Lower leg skin (tissue), 4 donors: ENCODE data around the gene SPRED3. TPM values are rescaled to one million over a fixed set of nuclear protein-coding genes. Genes with fewer than 3 reads are reported as not detected.

ENCODE experiments used
- DNase-seq, 2 donors: peaks; one replicate each; pipeline ENCODE4 v3.0.0-alpha.2; 2019; ENCODE audit warnings: low spot score in 2 of 2
- H3K4me3 ChIP-seq: fragments of 200-600 bp; sonication (generic); 2 replicates; pipeline ENCODE4 v1.5.1; 2017; ENCODE audit warnings: mild to moderate bottlenecking, low read depth; ENCODE audit not compliant: poor library complexity, severe bottlenecking
- POLR2A ChIP-seq, 2 donors: fragments of 450-650 bp; IDR thresholded peaks; one replicate each; pipeline ENCODE4 v1.6.1; 2016 to 2017; ENCODE audit warnings: antibody characterized with exemption in 2 of 2, mild to moderate bottlenecking in 1 of 2, moderate library complexity in 1 of 2
- WGBS, 2 donors: methylation state at CpG; one replicate each; pipeline ENCODE4 v1.1.5; 2018; 5-methylcytosine and 5-hydroxymethylcytosine counted together
- intact Hi-C: fragments of 100-400 bp; cut with DNase I; formaldehyde crosslinking; loops from one replicate; pipeline ENCODE4 v1.15.0; 2023; ENCODE audit warnings: low total_unique reads
- total RNA-seq, 4 donors: library from RNA; depleted of rRNA; stranded (reverse); fragments of >200 nt; gene quantifications; one replicate each; pipeline ENCODE4 v1.1.0, GENCODE V29; 2016
- TF ChIP-seq, protein P1 (sequence below), 3 donors: fragments of 450-650 bp; IDR thresholded peaks; one replicate each; pipeline ENCODE4 v1.5.1; 2016; ENCODE audit warnings: antibody characterized with exemption in 3 of 3, mild to moderate bottlenecking in 3 of 3, moderate library complexity in 2 of 3

Gene SPRED3
- total RNA-seq, 4 donors from 2014 or later = 0.34 to 1.9 (median 1.1) TPM

- no peak for DNase-seq
- H3K4me3 ChIP-seq = no peak overlapping the region
- WGBS, 2 donors = 76 to 77% methylated on average over 5 of the region's 5 CpGs
- no peak for TF ChIP-seq POLR2A (IDR thresholded peaks at IDR 0.05)
- TF ChIP-seq, protein P1, sequence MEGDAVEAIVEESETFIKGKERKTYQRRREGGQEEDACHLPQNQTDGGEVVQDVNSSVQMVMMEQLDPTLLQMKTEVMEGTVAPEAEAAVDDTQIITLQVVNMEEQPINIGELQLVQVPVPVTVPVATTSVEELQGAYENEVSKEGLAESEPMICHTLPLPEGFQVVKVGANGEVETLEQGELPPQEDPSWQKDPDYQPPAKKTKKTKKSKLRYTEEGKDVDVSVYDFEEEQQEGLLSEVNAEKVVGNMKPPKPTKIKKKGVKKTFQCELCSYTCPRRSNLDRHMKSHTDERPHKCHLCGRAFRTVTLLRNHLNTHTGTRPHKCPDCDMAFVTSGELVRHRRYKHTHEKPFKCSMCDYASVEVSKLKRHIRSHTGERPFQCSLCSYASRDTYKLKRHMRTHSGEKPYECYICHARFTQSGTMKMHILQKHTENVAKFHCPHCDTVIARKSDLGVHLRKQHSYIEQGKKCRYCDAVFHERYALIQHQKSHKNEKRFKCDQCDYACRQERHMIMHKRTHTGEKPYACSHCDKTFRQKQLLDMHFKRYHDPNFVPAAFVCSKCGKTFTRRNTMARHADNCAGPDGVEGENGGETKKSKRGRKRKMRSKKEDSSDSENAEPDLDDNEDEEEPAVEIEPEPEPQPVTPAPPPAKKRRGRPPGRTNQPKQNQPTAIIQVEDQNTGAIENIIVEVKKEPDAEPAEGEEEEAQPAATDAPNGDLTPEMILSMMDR (IDR thresholded peaks at IDR 0.05) = no peak
- intact Hi-C loops = loop anchor here (10.0 kb wide), 1 partner anchor 234 kb away; no protein-coding TSS in a partner anchor
Measured at GRCh38 chr19:38400361-38400760, 11.9 kb downstream of the SPRED3 start.

DNA sequence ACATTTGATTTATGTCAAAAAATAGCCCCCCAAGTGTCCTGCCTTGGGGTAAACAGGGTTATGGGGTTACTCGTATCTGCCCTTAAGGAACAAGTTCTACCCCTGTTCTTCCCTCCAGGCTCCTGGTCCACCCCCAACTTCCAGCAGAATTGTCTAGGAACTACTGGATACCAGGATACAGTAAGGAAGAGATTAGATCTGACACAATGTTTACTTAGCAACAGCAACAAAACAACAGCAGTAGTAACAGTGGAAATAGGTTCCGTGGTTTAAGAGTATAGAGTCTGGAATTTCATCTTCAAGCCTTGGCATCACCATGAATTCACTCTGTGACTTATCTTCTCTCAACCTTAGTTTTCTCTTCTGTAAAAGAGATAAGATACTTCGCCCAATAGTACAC is 12.7 kb downstream of the SPRED3 start:
- WGBS, 2 donors = 43 to 54% methylated on average over 3 of the region's 3 CpGs
- intact Hi-C loops = loop anchor here (10.0 kb wide), 1 partner anchor 234 kb away; no protein-coding TSS in a partner anchor
- no peak overlapping the region for H3K4me3 ChIP-seq
- TF ChIP-seq POLR2A (IDR thresholded peaks at IDR 0.05) = no peak
- TF ChIP-seq, protein P1 (IDR thresholded peaks at IDR 0.05) = no peak
- no peak for DNase-seq

DNA sequence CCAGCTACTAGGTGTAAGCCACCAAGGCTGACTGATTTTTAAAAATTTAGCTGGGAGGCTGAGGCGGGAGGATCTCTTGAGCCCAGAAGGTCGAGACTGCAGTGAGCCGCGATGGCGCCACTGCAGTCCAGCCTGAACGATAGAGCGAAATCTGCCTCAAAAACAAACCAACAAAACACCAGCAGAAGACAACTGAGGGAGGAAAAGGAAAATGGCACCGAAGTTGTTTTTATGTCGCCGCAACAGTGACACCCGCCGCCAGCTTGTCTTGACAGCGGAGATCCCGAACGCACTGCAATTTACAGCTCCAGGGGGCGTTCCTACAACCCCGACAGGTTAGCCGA is 14.1 kb downstream of the SPRED3 start:
- no peak for DNase-seq
- 2% methylated on average over 16 to 18 of the region's 18 CpGs for WGBS, 2 donors
- H3K4me3 ChIP-seq = no peak overlapping the region
- intact Hi-C loops = loop anchor here (10.0 kb wide), 1 partner anchor 232 kb away; no protein-coding TSS in a partner anchor
- TF ChIP-seq POLR2A (IDR thresholded peaks at IDR 0.05) = no peak

DNA sequence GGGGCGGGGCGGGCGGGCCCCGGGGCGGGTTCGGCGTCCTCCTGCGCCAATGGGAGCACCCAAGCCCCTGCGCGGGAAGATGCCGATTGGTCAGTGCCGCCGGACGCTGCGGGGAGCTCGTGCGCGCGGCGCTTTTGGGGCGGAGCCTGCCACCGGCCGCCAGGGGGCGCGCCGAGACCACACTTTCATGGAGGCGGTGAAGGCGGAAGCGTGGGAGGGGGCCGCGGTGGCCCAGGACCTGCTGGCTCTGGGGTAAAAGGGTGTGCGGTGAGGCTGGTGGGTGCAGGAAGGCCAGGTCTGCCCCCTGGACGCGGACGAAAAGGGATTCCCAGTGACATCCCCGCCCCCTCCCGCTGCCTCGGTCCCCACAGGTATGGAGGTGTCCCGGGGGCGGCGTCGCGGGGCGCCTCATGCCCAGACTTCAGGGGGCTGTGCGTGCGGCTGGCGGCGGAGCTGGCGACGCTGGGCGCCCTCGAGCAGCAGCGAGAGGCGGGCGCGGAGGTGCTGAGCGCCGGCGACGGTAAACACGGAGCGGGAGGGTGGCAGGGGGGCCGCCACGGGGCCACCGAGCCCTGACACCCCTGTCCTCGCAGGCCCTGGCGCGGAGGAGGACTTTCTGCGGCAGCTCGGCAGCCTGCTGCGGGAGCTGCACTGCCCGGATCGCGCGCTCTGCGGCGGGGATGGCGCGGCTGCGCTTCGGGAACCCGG is 14.6 kb downstream of the SPRED3 start, which contains the start of gene FAM98C:
FAM98C (plus strand) TSS at position 127 of the 708 bp plus-strand sequence; CDS start at position 188, 61 bp downstream.
- WGBS, 2 donors = 0 to 1% methylated on average over 6 to 36 of the region's 82 CpGs
- intact Hi-C loops = loop anchor here (10.0 kb wide), 1 partner anchor 232 kb away; no protein-coding TSS in a partner anchor
- TF ChIP-seq, protein P1 (IDR thresholded peaks at IDR 0.05) = peak in 1 of 3 donors; percentile 76
- no peak for TF ChIP-seq POLR2A (IDR thresholded peaks at IDR 0.05)
- peak; percentile 94 to 99 for DNase-seq
- H3K4me3 ChIP-seq = peak within 1 kb of the TSS; percentile 75

- DNase-seq = no peak
- TF ChIP-seq POLR2A (IDR thresholded peaks at IDR 0.05) = no peak
- TF ChIP-seq, protein P1 (IDR thresholded peaks at IDR 0.05) = no peak
- 95 to 96% methylated on average over 6 of the region's 6 CpGs for WGBS, 2 donors
- intact Hi-C loops = loop anchor here (10.0 kb wide), 1 partner anchor 230 kb away; no protein-coding TSS in a partner anchor
- no peak overlapping the region for H3K4me3 ChIP-seq
Measured at GRCh38 chr19:38404858-38405257, 16.4 kb downstream of the SPRED3 start.

DNA sequence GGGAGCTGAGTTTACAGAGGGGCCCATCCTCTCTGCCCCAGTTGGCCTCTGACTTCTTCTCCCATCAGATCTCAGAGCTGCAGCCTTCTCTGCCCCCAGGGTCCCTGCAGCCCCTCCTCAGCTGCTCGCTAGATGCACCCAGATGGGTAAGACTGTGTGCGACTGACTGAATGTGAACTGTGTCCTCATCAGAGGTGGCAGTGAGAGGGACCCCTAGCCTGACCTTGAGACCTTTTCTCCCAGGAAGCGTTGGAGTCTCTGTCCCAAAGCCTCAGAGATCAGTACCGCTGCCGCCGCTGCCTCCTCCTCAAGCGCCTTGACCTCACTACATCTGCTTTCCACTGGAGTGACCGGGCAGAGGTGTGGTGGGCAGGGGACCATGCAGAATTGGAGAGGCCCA is 16.8 kb downstream of the SPRED3 start:
- DNase-seq = no peak
- TF ChIP-seq, protein P1 (IDR thresholded peaks at IDR 0.05) = no peak
- no peak for TF ChIP-seq POLR2A (IDR thresholded peaks at IDR 0.05)
- WGBS, 2 donors = 91 to 94% methylated on average over 6 to 8 of the region's 8 CpGs
- intact Hi-C loops = loop anchor here (10.0 kb wide), 1 partner anchor 230 kb away; no protein-coding TSS in a partner anchor
- no peak overlapping the region for H3K4me3 ChIP-seq
